GM23338 (cell line): ENCODE measurements around the gene TNNT2.

ENCODE experiments used
- CTCF ChIP-seq, 2 experiments: fragments of 200-600 bp in 1 of 2; sonication (generic) in 1 of 2; conservative IDR thresholded peaks; 2 replicates each; pipeline versions ENCODE4 v1.5.1 to v1.6.1; 2016 to 2017; ENCODE audit warnings: antibody characterized with exemption in 2 of 2, low read depth in 2 of 2, mild to moderate bottlenecking in 2 of 2, moderate library complexity in 1 of 2
- ETS1 ChIP-seq: IDR thresholded peaks from 2 replicates; pipeline ENCODE4 v1.6.1; 2016; ENCODE audit warnings: antibody characterized with exemption
- EZH2 ChIP-seq: fragments of 200-600 bp; sonication (generic); IDR thresholded peaks from one replicate; pipeline ENCODE4 v1.8.0; 2017; ENCODE audit warnings: antibody characterized with exemption, mild to moderate bottlenecking, low read depth; ENCODE audit not compliant: unreplicated experiment
- JUNB ChIP-seq: IDR thresholded peaks from one replicate; pipeline ENCODE4 v1.6.1; 2016; ENCODE audit warnings: antibody characterized with exemption; ENCODE audit not compliant: unreplicated experiment
- NANOG ChIP-seq: IDR thresholded peaks from 2 replicates; pipeline ENCODE4 v1.6.1; 2016; ENCODE audit warnings: antibody characterized with exemption, borderline replicate concordance
- POLR2AphosphoS5 ChIP-seq: IDR thresholded peaks from 2 replicates; pipeline ENCODE4 v1.6.1; 2016; ENCODE audit warnings: antibody characterized with exemption, low read depth
- REST ChIP-seq: IDR thresholded peaks from one replicate; pipeline ENCODE4 v1.6.1; 2018; ENCODE audit warnings: antibody characterized with exemption; ENCODE audit not compliant: unreplicated experiment
- STAT1 ChIP-seq: IDR thresholded peaks from one replicate; pipeline ENCODE4 v1.6.1; 2016; ENCODE audit warnings: antibody characterized with exemption; ENCODE audit not compliant: unreplicated experiment

GRCh38 chr1:201359873-201360210, 17.6 kb downstream of the TNNT2 start:
- TF ChIP-seq POLR2AphosphoS5 (no peak), CTCF (conservative IDR thresholded peaks at IDR 0.05; ENCODE audit: low read depth in 2 of 2) (no peak), REST (no peak), ETS1 (no peak), STAT1 (no peak), NANOG (no peak), EZH2 (no peak), JUNB (no peak)
